ENCODE measurements around the gene SEPTIN3. TPM values are rescaled to one million over a fixed set of nuclear protein-coding genes. Genes with fewer than 3 reads are reported as not detected.

Gene SEPTIN3
- total and polyA plus RNA-seq, 10 of the 15 experiments (the other 5 are each of a cell fraction or from before 2014, with no cell fraction given) = 0.05 to 3.1 (median 0.87) TPM

DNA sequence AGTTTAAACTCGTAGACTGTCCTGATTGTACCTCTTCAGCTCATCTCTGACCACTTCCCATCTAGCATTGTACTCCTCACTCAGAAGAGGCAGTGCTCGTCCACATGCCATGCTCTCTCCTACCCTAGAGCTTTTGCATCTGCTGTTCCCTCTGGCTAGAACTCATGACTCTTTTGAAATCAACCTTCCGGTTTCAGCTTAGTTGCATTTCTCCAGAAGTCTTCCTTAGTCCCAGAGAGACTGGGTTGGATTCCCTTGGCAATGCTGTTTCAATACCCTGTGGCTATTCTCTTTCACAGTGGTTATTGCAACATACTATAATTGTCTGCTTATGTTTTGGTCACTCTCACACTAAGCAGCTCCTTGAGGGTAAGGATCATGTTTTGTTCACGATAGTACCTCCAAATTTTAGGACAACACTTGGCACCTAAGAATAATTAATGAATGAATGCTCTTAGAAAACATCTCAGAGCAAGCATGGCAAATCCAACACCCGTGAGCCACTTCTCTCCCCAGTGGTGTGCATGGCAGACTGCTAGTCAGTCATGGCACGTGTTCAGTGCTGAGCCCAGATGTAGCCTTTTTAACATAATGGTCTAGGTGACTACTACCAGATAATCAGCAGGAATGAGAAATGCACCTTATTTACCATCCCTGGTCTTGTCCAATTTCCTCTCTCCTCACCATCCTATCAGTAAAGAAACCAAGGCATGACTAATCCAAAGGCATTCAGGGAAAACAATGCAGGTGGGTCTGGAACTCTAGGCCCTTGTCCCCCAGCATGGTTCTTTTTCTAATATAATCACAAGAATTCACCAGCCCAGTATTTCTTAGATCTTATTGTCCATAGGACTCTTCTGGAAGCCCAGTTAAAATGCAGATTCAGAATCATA lies 14.5 kb downstream of the SEPTIN3 start:
- Histone ChIP-seq H3K79me2 (ENCODE audit: control insufficient read depth, insufficient read depth, low read length) (no peaks in the 10 kb centered on the region), H3K4me1 (ENCODE audit: control insufficient read depth, insufficient read depth, low read length) (peaks cover 3% of the 10 kb centered on the region; the same call in 1 of the 2 replicates), H3K9ac (ENCODE audit: control insufficient read depth, insufficient read depth, low read length) (no peak overlapping the region), H3K27ac (ENCODE audit: control insufficient read depth, insufficient read depth) (no peak overlapping the region), H3K9me3 (replicated peaks; ENCODE audit: control insufficient read depth, insufficient read depth, low read length) (no peaks in the 10 kb centered on the region), H4K20me1 (ENCODE audit: control insufficient read depth, insufficient read depth) (no peaks in the 10 kb centered on the region), H3K4me2 (ENCODE audit: control insufficient read depth, insufficient read depth) (no peak overlapping the region), H2AFZ (ENCODE audit: control insufficient read depth, low read depth, low read length) (no peak overlapping the region), H3K4me3 (no peak overlapping the region), H3K36me3 (ENCODE audit: control insufficient read depth in 2 of 2, insufficient read depth in 2 of 2, low read length in 1 of 2) (no peaks in the 10 kb centered on the region), H3K27me3 (replicated peaks in 1 of 2; ENCODE audit: control insufficient read depth in 2 of 2, insufficient read depth in 2 of 2, low read length in 1 of 2) (no peaks in the 10 kb centered on the region)
- ChIA-PET RAD21 (ENCODE audit: unreplicated experiment) (no interaction called here), CTCF (interaction anchor here (1.3 kb wide), 1 partner anchor 28 kb away, joined by 3 read pairs; no protein-coding TSS in a partner anchor), POLR2A (interaction anchor here (0.6 to 0.9 kb wide), 2 partner anchors 285 to 1334 kb away, joined by 3 to 5 read pairs; no protein-coding TSS in a partner anchor), SMC1A (ENCODE audit: uncharacterized antibody, unreplicated experiment) (interaction anchor here (0.7 to 1.2 kb wide), 5 partner anchors 10 to 129 kb away, joined by 3 to 5 read pairs (median 4); no protein-coding TSS in a partner anchor)
- no TSS peak for BruUV-seq (replicated peaks)
- in situ Hi-C loops (cut with MboI) (no loop called here), intact Hi-C loops (cut with micrococcal nuclease; ENCODE audit: unreplicated experiment) (no loop called here)
- no peak for FAIRE-seq
- WGBS (ENCODE audit: insufficient coverage, insufficient replicate concordance, low lambda C conversion rate, missing lambda C conversion rate) = 55% methylated on average over 6 of the region's 6 CpGs
- DNase-seq (ENCODE audit: low read depth, low spot score) = no peak
- ATAC-seq = no peak
- TF ChIP-seq RUNX3 (IDR thresholded peaks at IDR 0.05; ENCODE audit: low read length) = no peak
- no peak for TF ChIP-seq RB1 (IDR thresholded peaks at IDR 0.05; ENCODE audit: borderline replicate concordance)
- no peak for TF ChIP-seq TARDBP (IDR thresholded peaks at IDR 0.05; ENCODE audit: borderline replicate concordance)
- no peak for TF ChIP-seq SUPT20H (IDR thresholded peaks at IDR 0.05; ENCODE audit: borderline replicate concordance, control insufficient read depth, low read depth, low read length)
- TF ChIP-seq, protein P1, sequence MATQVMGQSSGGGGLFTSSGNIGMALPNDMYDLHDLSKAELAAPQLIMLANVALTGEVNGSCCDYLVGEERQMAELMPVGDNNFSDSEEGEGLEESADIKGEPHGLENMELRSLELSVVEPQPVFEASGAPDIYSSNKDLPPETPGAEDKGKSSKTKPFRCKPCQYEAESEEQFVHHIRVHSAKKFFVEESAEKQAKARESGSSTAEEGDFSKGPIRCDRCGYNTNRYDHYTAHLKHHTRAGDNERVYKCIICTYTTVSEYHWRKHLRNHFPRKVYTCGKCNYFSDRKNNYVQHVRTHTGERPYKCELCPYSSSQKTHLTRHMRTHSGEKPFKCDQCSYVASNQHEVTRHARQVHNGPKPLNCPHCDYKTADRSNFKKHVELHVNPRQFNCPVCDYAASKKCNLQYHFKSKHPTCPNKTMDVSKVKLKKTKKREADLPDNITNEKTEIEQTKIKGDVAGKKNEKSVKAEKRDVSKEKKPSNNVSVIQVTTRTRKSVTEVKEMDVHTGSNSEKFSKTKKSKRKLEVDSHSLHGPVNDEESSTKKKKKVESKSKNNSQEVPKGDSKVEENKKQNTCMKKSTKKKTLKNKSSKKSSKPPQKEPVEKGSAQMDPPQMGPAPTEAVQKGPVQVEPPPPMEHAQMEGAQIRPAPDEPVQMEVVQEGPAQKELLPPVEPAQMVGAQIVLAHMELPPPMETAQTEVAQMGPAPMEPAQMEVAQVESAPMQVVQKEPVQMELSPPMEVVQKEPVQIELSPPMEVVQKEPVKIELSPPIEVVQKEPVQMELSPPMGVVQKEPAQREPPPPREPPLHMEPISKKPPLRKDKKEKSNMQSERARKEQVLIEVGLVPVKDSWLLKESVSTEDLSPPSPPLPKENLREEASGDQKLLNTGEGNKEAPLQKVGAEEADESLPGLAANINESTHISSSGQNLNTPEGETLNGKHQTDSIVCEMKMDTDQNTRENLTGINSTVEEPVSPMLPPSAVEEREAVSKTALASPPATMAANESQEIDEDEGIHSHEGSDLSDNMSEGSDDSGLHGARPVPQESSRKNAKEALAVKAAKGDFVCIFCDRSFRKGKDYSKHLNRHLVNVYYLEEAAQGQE (IDR thresholded peaks at IDR 0.05; ENCODE audit: low read depth, low read length) = no peak
- no peak for TF ChIP-seq IRF4 (IDR thresholded peaks at IDR 0.05; ENCODE audit: low read depth, low read length)
- TF ChIP-seq LARP7 (IDR thresholded peaks at IDR 0.05) = no peak
- TF ChIP-seq CEBPB (IDR thresholded peaks at IDR 0.05; ENCODE audit: borderline replicate concordance in 1 of 2, low read depth in 2 of 2, low read length in 2 of 2) = no peak
- no peak for TF ChIP-seq CBFB (IDR thresholded peaks at IDR 0.05; ENCODE audit: low read depth)
- TF ChIP-seq RBBP5 (conservative IDR thresholded peaks at IDR 0.05) = no peak
- TF ChIP-seq RAD21 (IDR thresholded peaks at IDR 0.05; ENCODE audit: insufficient read depth, low read depth, low read length) = no peak
- no peak for TF ChIP-seq CHD4 (IDR thresholded peaks at IDR 0.05)
- TF ChIP-seq, protein P2, sequence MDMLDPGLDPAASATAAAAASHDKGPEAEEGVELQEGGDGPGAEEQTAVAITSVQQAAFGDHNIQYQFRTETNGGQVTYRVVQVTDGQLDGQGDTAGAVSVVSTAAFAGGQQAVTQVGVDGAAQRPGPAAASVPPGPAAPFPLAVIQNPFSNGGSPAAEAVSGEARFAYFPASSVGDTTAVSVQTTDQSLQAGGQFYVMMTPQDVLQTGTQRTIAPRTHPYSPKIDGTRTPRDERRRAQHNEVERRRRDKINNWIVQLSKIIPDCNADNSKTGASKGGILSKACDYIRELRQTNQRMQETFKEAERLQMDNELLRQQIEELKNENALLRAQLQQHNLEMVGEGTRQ (IDR thresholded peaks at IDR 0.05; ENCODE audit: borderline replicate concordance, low read depth, low read length) = no peak
- TF ChIP-seq, protein P3, sequence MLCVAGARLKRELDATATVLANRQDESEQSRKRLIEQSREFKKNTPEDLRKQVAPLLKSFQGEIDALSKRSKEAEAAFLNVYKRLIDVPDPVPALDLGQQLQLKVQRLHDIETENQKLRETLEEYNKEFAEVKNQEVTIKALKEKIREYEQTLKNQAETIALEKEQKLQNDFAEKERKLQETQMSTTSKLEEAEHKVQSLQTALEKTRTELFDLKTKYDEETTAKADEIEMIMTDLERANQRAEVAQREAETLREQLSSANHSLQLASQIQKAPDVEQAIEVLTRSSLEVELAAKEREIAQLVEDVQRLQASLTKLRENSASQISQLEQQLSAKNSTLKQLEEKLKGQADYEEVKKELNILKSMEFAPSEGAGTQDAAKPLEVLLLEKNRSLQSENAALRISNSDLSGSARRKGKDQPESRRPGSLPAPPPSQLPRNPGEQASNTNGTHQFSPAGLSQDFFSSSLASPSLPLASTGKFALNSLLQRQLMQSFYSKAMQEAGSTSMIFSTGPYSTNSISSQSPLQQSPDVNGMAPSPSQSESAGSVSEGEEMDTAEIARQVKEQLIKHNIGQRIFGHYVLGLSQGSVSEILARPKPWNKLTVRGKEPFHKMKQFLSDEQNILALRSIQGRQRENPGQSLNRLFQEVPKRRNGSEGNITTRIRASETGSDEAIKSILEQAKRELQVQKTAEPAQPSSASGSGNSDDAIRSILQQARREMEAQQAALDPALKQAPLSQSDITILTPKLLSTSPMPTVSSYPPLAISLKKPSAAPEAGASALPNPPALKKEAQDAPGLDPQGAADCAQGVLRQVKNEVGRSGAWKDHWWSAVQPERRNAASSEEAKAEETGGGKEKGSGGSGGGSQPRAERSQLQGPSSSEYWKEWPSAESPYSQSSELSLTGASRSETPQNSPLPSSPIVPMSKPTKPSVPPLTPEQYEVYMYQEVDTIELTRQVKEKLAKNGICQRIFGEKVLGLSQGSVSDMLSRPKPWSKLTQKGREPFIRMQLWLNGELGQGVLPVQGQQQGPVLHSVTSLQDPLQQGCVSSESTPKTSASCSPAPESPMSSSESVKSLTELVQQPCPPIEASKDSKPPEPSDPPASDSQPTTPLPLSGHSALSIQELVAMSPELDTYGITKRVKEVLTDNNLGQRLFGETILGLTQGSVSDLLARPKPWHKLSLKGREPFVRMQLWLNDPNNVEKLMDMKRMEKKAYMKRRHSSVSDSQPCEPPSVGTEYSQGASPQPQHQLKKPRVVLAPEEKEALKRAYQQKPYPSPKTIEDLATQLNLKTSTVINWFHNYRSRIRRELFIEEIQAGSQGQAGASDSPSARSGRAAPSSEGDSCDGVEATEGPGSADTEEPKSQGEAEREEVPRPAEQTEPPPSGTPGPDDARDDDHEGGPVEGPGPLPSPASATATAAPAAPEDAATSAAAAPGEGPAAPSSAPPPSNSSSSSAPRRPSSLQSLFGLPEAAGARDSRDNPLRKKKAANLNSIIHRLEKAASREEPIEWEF (IDR thresholded peaks at IDR 0.05; ENCODE audit: insufficient replicate concordance, low read depth, low read length) = no peak

Measured in GM12878 (cell line).